ENCODE data around the gene CFAP92. TPM values are rescaled to one million over a fixed set of nuclear protein-coding genes. Genes with fewer than 3 reads are reported as not detected.

CFAP92 gene
- total and polyA plus RNA-seq, 7 experiments from 2014 or later, result 0.10 to 1.4 (median 0.46) TPM

DNA sequence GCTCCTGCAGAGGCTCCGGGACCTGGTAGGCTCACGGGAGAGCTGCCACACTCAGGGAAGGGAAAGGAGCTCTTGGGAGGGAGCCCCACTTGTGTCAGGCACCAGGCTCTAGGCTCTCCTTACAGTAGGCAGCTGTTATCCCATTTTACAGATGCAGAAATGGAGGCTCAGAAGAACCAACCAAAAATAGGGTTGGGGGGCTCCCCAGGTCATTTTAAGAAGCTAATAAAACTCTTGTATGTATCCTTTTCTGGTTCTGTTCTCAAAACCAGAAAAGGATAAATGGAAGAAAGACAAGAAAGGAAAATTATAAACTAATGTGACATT lies 43.2 kb upstream of the CFAP92 start:
- CTCF ChIA-PET, result interaction anchor here (1.6 kb wide), 1 partner anchor 15 kb away, joined by 6 read pairs; no protein-coding TSS in a partner anchor
- POLR2A ChIA-PET, result interaction anchor here (0.6 to 2.0 kb wide), 2 partner anchors 20 to 84 kb away, joined by 3 to 7 read pairs; no protein-coding TSS in a partner anchor
- Mint-ChIP-seq H3K4me3 (no peak overlapping the region), H3K27ac (no peak overlapping the region), H3K36me3 (peaks cover 0 to under 1% (median 0%) of the 10 kb centered on the region in 5 donors), H3K9me3 (peaks cover 0 to 2% (median 0%) of the 10 kb centered on the region in 11 donors), H3K4me1 (peaks cover 8 to 41% (median 14%) of the 10 kb centered on the region in 7 donors), H3K27me3 (peaks cover 0 to 28% (median 3%) of the 10 kb centered on the region in 5 donors)
- H3K27ac ChIP-seq (ENCODE audit: low read depth, low read length), result no peak overlapping the region
- peaks cover 0 to 14% of the 10 kb centered on the region in 2 donors for H3K4me1 ChIP-seq (ENCODE audit: control insufficient read depth in 2 of 2, insufficient read depth in 2 of 2, low read length in 2 of 2)
- intact Hi-C loops (cut with micrococcal nuclease), result no loop called here
- DNase-seq, result no peak
- no peaks in the 10 kb centered on the region for H3K27me3 ChIP-seq (ENCODE audit: control insufficient read depth in 2 of 2, insufficient read depth in 2 of 2, low read length in 2 of 2)
- H3K9me3 ChIP-seq (ENCODE audit: control insufficient read depth in 2 of 3, low read length in 3 of 3), result no peaks in the 10 kb centered on the region
- no peak for ATAC-seq
- H3K4me3 ChIP-seq (ENCODE audit: low read length), result no peak overlapping the region
- H3K36me3 ChIP-seq (ENCODE audit: control insufficient read depth in 2 of 3, insufficient read depth in 3 of 3, low read length in 3 of 3), result no peaks in the 10 kb centered on the region

DNA sequence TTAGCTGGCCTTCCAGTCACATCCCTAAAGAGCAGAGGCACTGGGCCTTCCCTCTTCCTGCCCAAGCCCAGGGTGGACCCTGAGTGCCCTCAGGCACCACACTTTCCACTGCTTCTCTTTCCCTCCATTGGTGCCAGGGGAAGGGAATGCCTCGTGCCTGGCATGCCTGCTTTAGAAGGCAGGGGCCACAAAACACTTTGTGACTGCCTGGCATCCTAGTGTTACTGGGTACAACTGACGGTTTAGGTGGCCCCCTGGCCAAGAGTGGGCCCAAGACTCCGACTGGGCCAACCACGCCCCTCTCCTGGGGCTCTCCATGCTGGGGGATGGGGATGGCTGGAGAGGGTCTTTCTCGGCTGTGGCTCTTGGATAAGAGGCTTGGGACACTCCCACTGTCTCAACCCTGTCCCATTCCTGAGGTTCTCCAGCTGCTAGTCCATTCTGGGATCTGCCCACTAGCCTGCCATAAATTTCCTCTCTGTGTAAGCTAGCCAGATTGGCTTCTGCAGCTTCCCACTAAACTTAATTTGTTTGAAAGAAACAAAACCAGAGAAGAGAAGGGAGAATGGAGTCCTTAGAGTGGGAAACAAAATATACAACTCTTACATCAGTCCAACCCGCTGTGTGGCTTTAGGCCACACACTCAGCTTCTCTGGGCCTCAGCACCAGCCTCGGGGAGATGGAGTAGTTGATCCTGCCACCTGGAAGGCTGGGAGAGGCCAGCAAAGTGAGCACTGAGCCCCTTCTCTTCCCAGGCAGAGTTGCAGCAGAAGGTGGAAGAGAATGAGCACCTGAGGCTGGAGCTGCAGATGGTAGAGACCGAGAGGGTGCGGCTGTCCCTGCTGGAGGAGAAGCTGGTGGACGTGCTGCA lies 42.6 kb upstream of the CFAP92 start:
- CTCF ChIA-PET, result interaction anchor here (1.6 kb wide), 1 partner anchor 16 kb away, joined by 6 read pairs; no protein-coding TSS in a partner anchor
- Mint-ChIP-seq H3K27ac (peak overlapping the region in 3 of 9 donors; percentile 20 to 55 (median 24)), H3K27me3 (peaks cover 0 to 22% (median 0%) of the 10 kb centered on the region in 5 donors), H3K36me3 (no peaks in the 10 kb centered on the region), H3K4me1 (peaks cover 8 to 41% (median 14%) of the 10 kb centered on the region in 7 donors), H3K4me3 (peak overlapping the region in 3 of 10 donors; percentile 41 to 44 (median 43)), H3K9me3 (peaks cover 0 to 2% (median 0%) of the 10 kb centered on the region in 11 donors)
- DNase-seq (no peak), ATAC-seq (no peak)
- Histone ChIP-seq H3K27me3 (ENCODE audit: control insufficient read depth in 2 of 2, insufficient read depth in 2 of 2, low read length in 2 of 2) (no peaks in the 10 kb centered on the region), H3K36me3 (ENCODE audit: control insufficient read depth in 2 of 3, insufficient read depth in 3 of 3, low read length in 3 of 3) (no peaks in the 10 kb centered on the region), H3K27ac (ENCODE audit: low read depth, low read length) (no peak overlapping the region), H3K4me3 (ENCODE audit: low read length) (no peak overlapping the region), H3K4me1 (ENCODE audit: control insufficient read depth in 2 of 2, insufficient read depth in 2 of 2, low read length in 2 of 2) (peaks cover 0 to 14% of the 10 kb centered on the region in 2 donors), H3K9me3 (ENCODE audit: control insufficient read depth in 2 of 3, low read length in 3 of 3) (no peaks in the 10 kb centered on the region)
- POLR2A ChIA-PET, result interaction anchor here (0.6 to 2.0 kb wide), 3 partner anchors 20 to 84 kb away, joined by 3 to 7 read pairs (median 3); no protein-coding TSS in a partner anchor
- intact Hi-C loops (cut with micrococcal nuclease), result no loop called here

DNA sequence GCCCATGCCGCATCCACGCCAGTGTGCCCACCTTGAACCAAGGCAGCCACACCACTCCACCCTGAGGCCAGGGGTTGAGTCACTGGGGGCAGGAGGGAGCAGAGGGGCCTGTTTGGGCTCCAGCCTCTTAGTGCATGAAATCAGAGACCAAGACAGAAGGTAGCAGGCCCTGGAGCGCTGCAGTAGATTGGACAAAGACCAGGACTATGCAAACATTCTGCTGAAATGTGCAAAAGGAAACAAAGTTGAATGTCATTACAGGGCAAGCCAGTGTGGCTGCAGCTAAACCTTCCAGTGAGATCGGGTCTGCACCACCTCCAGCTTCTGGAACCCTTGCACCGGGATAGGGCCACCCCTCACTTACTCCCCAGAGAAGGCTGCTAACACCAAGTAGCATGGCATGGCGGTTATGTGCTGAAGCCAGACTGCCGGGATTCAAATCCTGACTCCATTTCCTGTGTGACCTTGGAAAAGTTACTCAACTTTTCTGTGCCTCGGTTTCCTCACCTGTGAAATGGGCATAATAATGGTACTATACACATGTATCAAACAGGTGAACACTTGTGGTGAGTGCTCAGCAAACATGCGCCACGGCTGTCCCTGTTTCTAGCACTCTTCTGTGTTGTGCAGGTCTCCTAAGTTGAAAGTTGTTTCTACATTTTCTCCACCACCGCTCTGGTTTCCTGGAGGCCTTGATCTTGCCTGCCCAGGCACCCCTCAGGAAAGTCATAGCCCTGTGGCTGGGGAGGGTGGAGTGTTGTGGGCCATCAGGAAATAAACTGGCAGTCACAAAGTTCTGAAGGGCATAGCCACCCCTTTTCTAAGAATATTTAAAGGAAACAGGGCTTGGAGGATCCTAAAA lies 41.7 kb upstream of the CFAP92 start:
- ATAC-seq, result peak; percentile 28

DNA sequence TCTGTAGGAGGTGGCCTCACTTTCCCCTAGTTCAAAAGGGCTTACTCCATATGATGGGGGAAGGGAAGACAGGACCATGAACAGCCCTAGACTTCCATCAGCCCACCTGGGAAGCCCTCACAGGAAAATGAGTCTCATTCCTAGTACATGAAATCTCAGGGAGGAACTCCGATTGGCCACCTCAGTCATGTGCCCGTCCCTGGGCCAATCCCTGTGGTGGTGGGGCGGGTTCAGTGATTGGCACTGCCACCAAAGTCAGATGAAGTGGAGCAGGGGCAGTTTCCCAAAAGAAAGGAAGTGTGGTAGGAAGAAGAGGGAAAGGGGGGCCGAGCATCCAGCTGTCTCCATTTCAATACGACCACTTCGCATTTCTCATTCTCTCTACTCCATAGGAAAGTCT lies 40.8 kb upstream of the CFAP92 start:
- DNase-seq (no peak), ATAC-seq (no peak)
- no peak overlapping the region for H3K4me3 Mint-ChIP-seq
- no peaks in the 10 kb centered on the region for H3K27me3 ChIP-seq (ENCODE audit: control insufficient read depth in 2 of 2, insufficient read depth in 2 of 2, low read length in 2 of 2)
- H3K4me1 Mint-ChIP-seq, result peaks cover under 1 to 34% (median 14%) of the 10 kb centered on the region in 7 donors
- H3K36me3 ChIP-seq (ENCODE audit: control insufficient read depth in 2 of 3, insufficient read depth in 3 of 3, low read length in 3 of 3), result no peaks in the 10 kb centered on the region
- H3K27ac Mint-ChIP-seq, result peak overlapping the region in 3 of 9 donors; percentile 32 to 72 (median 40)
- peaks cover 0 to 14% of the 10 kb centered on the region in 2 donors for H3K4me1 ChIP-seq (ENCODE audit: control insufficient read depth in 2 of 2, insufficient read depth in 2 of 2, low read length in 2 of 2)
- peaks cover 0 to under 1% (median 0%) of the 10 kb centered on the region in 11 donors for H3K9me3 Mint-ChIP-seq
- POLR2A ChIA-PET, result interaction anchor here (0.6 kb wide), 1 partner anchor 18 kb away, joined by 4 read pairs; no protein-coding TSS in a partner anchor
- H3K27ac ChIP-seq (ENCODE audit: low read depth, low read length), result no peak overlapping the region
- H3K9me3 ChIP-seq (ENCODE audit: control insufficient read depth in 2 of 3, low read length in 3 of 3), result no peaks in the 10 kb centered on the region
- H3K27me3 Mint-ChIP-seq, result peaks cover 0 to 8% (median 0%) of the 10 kb centered on the region in 5 donors
- H3K36me3 Mint-ChIP-seq, result peaks cover 0 to 1% (median 0%) of the 10 kb centered on the region in 5 donors
- no peak overlapping the region for H3K4me3 ChIP-seq (ENCODE audit: low read length)
- CTCF ChIA-PET, result interaction anchor here (0.7 to 1.8 kb wide), 4 partner anchors 18 to 35 kb away, joined by 3 to 5 read pairs (median 3); no protein-coding TSS in a partner anchor
- intact Hi-C loops (cut with micrococcal nuclease), result no loop called here

More for the DNA sequence above, 41.7 kb upstream of the CFAP92 start:
- POLR2A ChIA-PET, result interaction anchor here (0.8 to 2.0 kb wide), 3 partner anchors 11 to 57 kb away, joined by 3 to 7 read pairs (median 3); no protein-coding TSS in a partner anchor
- H3K27ac ChIP-seq (ENCODE audit: low read depth, low read length), result no peak overlapping the region
- H3K9me3 ChIP-seq (ENCODE audit: control insufficient read depth in 2 of 3, low read length in 3 of 3), result no peaks in the 10 kb centered on the region
- Mint-ChIP-seq H3K4me3 (peak overlapping the region in 5 of 10 donors; percentile 23 to 44 (median 41)), H3K36me3 (no peaks in the 10 kb centered on the region), H3K9me3 (peaks cover 0 to 2% (median 0%) of the 10 kb centered on the region in 11 donors), H3K27ac (peak overlapping the region; percentile 9 to 71 (median 32)), H3K27me3 (peaks cover 0 to 17% (median 0%) of the 10 kb centered on the region in 5 donors), H3K4me1 (peaks cover 8 to 41% (median 14%) of the 10 kb centered on the region in 7 donors)
- H3K27me3 ChIP-seq (ENCODE audit: control insufficient read depth in 2 of 2, insufficient read depth in 2 of 2, low read length in 2 of 2), result no peaks in the 10 kb centered on the region
- CTCF ChIA-PET, result interaction anchor here (1.6 to 1.8 kb wide), 2 partner anchors 16 to 19 kb away, joined by 5 to 6 read pairs; no protein-coding TSS in a partner anchor
- intact Hi-C loops (cut with micrococcal nuclease), result no loop called here
- DNase-seq, result peak in 2 of 9 donors; percentile 9 to 23
- peaks cover 0 to 14% of the 10 kb centered on the region in 2 donors for H3K4me1 ChIP-seq (ENCODE audit: control insufficient read depth in 2 of 2, insufficient read depth in 2 of 2, low read length in 2 of 2)
- H3K36me3 ChIP-seq (ENCODE audit: control insufficient read depth in 2 of 3, insufficient read depth in 3 of 3, low read length in 3 of 3), result no peaks in the 10 kb centered on the region
- no peak overlapping the region for H3K4me3 ChIP-seq (ENCODE audit: low read length)

DNA sequence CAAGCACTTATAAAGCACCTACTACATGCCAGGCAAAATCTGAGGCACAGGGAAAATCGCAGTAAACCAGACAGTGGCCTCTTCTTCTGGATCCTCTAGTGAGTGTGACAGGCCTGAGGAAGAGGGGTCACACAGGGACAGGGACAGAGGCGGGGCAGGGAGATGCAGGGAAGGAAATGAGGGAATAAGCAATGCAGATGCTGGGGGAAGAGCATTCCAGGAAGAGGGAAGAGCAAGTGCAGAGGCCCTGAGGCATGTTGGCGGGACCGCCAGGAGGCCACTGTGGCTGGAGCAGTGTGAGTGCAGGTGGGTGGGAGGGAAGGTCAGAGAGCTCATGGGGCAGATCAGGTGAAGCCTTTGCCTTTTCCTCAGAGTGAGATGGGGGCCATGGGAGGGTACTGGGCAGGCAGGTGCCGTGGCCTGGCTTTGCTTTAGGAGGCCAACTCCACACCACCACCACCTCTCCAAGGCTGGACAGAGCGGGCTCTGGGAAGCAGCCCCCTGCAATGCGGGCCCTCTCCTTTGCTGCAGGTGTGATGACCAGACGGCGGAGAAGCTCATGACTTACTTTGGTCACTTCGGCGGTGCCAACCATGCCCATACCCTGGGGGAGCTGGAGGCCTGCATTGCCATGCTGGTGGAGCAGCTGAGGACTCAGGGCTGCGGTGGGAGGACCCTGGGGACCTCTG lies 39.9 kb upstream of the CFAP92 start:
- Histone ChIP-seq H3K4me3 (ENCODE audit: low read length) (no peak overlapping the region), H3K9me3 (ENCODE audit: control insufficient read depth in 2 of 3, low read length in 3 of 3) (no peaks in the 10 kb centered on the region), H3K27me3 (ENCODE audit: control insufficient read depth in 2 of 2, insufficient read depth in 2 of 2, low read length in 2 of 2) (no peaks in the 10 kb centered on the region), H3K27ac (ENCODE audit: low read depth, low read length) (no peak overlapping the region), H3K36me3 (ENCODE audit: control insufficient read depth in 2 of 3, insufficient read depth in 3 of 3, low read length in 3 of 3) (no peaks in the 10 kb centered on the region), H3K4me1 (ENCODE audit: control insufficient read depth in 2 of 2, insufficient read depth in 2 of 2, low read length in 2 of 2) (peaks cover 0 to 14% of the 10 kb centered on the region in 2 donors)
- Mint-ChIP-seq H3K9me3 (no peaks in the 10 kb centered on the region), H3K27ac (peak overlapping the region in 1 of 9 donors; percentile 71), H3K4me3 (no peak overlapping the region), H3K36me3 (peaks cover 0 to 1% (median 0%) of the 10 kb centered on the region in 5 donors), H3K4me1 (peaks cover 0 to 27% (median 14%) of the 10 kb centered on the region in 7 donors), H3K27me3 (peaks cover 0 to 3% (median 0%) of the 10 kb centered on the region in 5 donors)
- DNase-seq (no peak), ATAC-seq (no peak)
- intact Hi-C loops (cut with micrococcal nuclease), result no loop called here
- POLR2A ChIA-PET, result interaction anchor here (0.6 to 1.4 kb wide), 2 partner anchors 18 to 315 kb away, joined by 3 to 4 read pairs; no protein-coding TSS in a partner anchor
- CTCF ChIA-PET, result interaction anchor here (0.7 to 1.8 kb wide), 5 partner anchors 17 to 36 kb away, joined by 3 to 5 read pairs (median 3); no protein-coding TSS in a partner anchor

All from naive thymus-derived CD4-positive, alpha-beta T cell (primary cell).